ENCODE results near the gene ADAMTS16. TPM values are rescaled to one million over a fixed set of nuclear protein-coding genes. Genes with fewer than 3 reads are reported as not detected.

Gene ADAMTS16
- total and polyA plus RNA-seq, 2 experiments from 2014 or later = 2.2 to 5.9 TPM

DNA sequence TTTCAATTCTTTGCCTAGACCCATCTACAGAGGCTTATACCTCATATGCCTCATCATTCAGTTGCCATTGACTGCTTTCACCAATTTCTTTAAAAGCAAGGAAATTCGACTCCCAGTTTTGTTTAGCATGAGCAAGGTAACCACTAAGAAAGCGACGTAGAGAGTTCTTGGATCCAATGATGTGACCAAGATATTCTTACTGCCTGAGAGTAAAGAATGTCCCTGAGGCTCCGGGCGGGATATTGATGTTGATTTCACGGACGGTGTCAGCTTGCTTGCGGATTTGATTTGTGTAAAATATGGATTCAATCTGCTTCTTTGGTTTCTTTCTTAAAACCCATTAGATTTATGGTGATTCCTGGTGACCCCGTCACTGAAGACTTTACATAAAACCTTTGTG, 147.3 kb downstream of the ADAMTS16 start:
- H4K20me1 ChIP-seq (ENCODE audit: insufficient read depth, poor library complexity, severe bottlenecking) = no peaks in the 10 kb centered on the region
- H2AFZ ChIP-seq = no peak overlapping the region
- H3K4me3 ChIP-seq = no peak overlapping the region
- WGBS (ENCODE audit: low lambda C conversion rate, missing lambda C conversion rate) = 87% methylated on average over 9 of the region's 9 CpGs
- DNase-seq (ENCODE audit: low spot score) = no peak
- H3K4me2 ChIP-seq = no peak overlapping the region
- no peaks in the 10 kb centered on the region for H3K79me2 ChIP-seq
- H3K4me1 ChIP-seq (ENCODE audit: insufficient read depth) = no peaks in the 10 kb centered on the region
- no peaks in the 10 kb centered on the region for H3K27me3 ChIP-seq
- TF ChIP-seq EZH2phosphoT487 (IDR thresholded peaks at IDR 0.05; ENCODE audit: low read depth, severe bottlenecking, unreplicated experiment) (no peak), EZH2 (IDR thresholded peaks at IDR 0.05; ENCODE audit: borderline replicate concordance) (no peak)
- TF ChIP-seq, protein P1, sequence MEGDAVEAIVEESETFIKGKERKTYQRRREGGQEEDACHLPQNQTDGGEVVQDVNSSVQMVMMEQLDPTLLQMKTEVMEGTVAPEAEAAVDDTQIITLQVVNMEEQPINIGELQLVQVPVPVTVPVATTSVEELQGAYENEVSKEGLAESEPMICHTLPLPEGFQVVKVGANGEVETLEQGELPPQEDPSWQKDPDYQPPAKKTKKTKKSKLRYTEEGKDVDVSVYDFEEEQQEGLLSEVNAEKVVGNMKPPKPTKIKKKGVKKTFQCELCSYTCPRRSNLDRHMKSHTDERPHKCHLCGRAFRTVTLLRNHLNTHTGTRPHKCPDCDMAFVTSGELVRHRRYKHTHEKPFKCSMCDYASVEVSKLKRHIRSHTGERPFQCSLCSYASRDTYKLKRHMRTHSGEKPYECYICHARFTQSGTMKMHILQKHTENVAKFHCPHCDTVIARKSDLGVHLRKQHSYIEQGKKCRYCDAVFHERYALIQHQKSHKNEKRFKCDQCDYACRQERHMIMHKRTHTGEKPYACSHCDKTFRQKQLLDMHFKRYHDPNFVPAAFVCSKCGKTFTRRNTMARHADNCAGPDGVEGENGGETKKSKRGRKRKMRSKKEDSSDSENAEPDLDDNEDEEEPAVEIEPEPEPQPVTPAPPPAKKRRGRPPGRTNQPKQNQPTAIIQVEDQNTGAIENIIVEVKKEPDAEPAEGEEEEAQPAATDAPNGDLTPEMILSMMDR (IDR thresholded peaks at IDR 0.05; ENCODE audit: poor library complexity) = no peak
- no peaks in the 10 kb centered on the region for H3K36me3 ChIP-seq (replicated peaks; ENCODE audit: insufficient read depth, low read depth)
- no peaks in the 10 kb centered on the region for H3K9me2 ChIP-seq (replicated peaks; ENCODE audit: insufficient read depth)
- H3K9me3 ChIP-seq (ENCODE audit: low read depth) = no peaks in the 10 kb centered on the region
- no peak overlapping the region for H3K27ac ChIP-seq

DNA sequence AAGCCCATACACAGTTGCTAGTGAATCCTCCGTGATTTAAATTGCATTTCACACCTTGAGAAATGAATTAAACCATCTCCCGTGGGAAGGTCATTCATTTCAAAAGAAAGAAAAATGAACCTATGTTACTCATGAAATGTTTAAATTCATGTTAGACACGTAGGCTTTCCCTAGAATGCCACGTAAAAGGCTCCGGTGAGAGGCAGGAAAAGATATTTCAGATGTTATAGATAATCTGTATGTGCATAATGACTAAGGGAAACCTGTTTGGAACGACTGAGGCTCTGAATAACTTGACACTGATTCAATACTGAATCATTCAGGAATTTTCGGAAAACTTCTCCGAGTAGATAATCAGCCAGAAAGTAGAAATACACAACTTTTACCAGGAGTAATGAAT, 148.1 kb downstream of the ADAMTS16 start:
- Histone ChIP-seq H3K36me3 (replicated peaks; ENCODE audit: insufficient read depth, low read depth) (no peaks in the 10 kb centered on the region), H3K9me2 (replicated peaks; ENCODE audit: insufficient read depth) (no peaks in the 10 kb centered on the region), H2AFZ (no peak overlapping the region), H3K27me3 (no peaks in the 10 kb centered on the region), H3K4me3 (no peak overlapping the region), H3K4me2 (no peak overlapping the region), H3K4me1 (ENCODE audit: insufficient read depth) (no peaks in the 10 kb centered on the region), H3K79me2 (no peaks in the 10 kb centered on the region), H3K9me3 (ENCODE audit: low read depth) (no peaks in the 10 kb centered on the region), H4K20me1 (ENCODE audit: insufficient read depth, poor library complexity, severe bottlenecking) (no peaks in the 10 kb centered on the region), H3K27ac (no peak overlapping the region)
- TF ChIP-seq, protein P1 (IDR thresholded peaks at IDR 0.05; ENCODE audit: poor library complexity) = no peak
- TF ChIP-seq EZH2 (IDR thresholded peaks at IDR 0.05; ENCODE audit: borderline replicate concordance) (no peak), EZH2phosphoT487 (IDR thresholded peaks at IDR 0.05; ENCODE audit: low read depth, severe bottlenecking, unreplicated experiment) (no peak)
- 70% methylated on average over 8 of the region's 8 CpGs for WGBS (ENCODE audit: low lambda C conversion rate, missing lambda C conversion rate)
- DNase-seq (ENCODE audit: low spot score) = no peak

DNA sequence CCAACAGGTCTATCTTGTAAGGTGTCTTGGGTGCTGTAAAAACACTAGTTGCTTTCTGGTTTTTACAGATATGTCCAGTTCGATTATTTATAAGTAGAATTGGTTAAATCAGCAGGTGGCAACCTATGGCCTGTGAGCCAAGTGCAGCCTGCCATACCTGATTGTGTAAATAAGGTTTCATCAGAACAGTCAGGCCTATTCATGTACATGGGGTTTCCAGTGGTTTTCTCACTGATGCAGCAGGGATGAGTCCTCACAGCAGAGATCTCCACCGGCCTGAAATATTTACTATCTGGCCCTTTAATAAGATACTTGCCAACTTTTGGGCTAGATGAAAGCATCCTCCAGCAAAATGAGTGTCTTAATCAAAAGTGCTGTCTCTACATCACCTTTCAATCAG, 149.4 kb downstream of the ADAMTS16 start:
- TF ChIP-seq, protein P1 (IDR thresholded peaks at IDR 0.05; ENCODE audit: poor library complexity) = no peak
- TF ChIP-seq EZH2 (IDR thresholded peaks at IDR 0.05; ENCODE audit: borderline replicate concordance) (no peak), EZH2phosphoT487 (IDR thresholded peaks at IDR 0.05; ENCODE audit: low read depth, severe bottlenecking, unreplicated experiment) (no peak)
- no peaks in the 10 kb centered on the region for H3K4me1 ChIP-seq (ENCODE audit: insufficient read depth)
- 78% methylated on average over 2 of the region's 2 CpGs for WGBS (ENCODE audit: low lambda C conversion rate, missing lambda C conversion rate)
- no peaks in the 10 kb centered on the region for H3K9me3 ChIP-seq (ENCODE audit: low read depth)
- no peak overlapping the region for H3K4me3 ChIP-seq
- no peaks in the 10 kb centered on the region for H3K36me3 ChIP-seq (replicated peaks; ENCODE audit: insufficient read depth, low read depth)
- no peaks in the 10 kb centered on the region for H3K27me3 ChIP-seq
- no peaks in the 10 kb centered on the region for H3K79me2 ChIP-seq
- H3K4me2 ChIP-seq = no peak overlapping the region
- no peak for DNase-seq (ENCODE audit: low spot score)
- no peak overlapping the region for H3K27ac ChIP-seq
- no peaks in the 10 kb centered on the region for H3K9me2 ChIP-seq (replicated peaks; ENCODE audit: insufficient read depth)
- H4K20me1 ChIP-seq (ENCODE audit: insufficient read depth, poor library complexity, severe bottlenecking) = no peaks in the 10 kb centered on the region
- H2AFZ ChIP-seq = no peak overlapping the region

Measured in hepatocyte (in vitro differentiated cells).